Hepatocyte (in vitro differentiated cells): ENCODE data around the gene VPS4B. TPM values are rescaled to one million over a fixed set of nuclear protein-coding genes. Genes with fewer than 3 reads are reported as not detected.
A peak's percentile ranks its signal among the peaks of the same experiment; 100 is the strongest.
"Not testable (repeated sequence)": the region's sequence is repeated elsewhere in the genome, so short reads cannot be mapped to it uniquely, and the experiment has no call there.

Experiments used
- DNase-seq: peaks from one replicate; pipeline ENCODE4 v3.0.0-alpha.2; 2016; ENCODE audit warnings: low spot score
- H2AFZ ChIP-seq: fragments of 200-600 bp; sonication (generic); 2 replicates; pipeline ENCODE4 v1.6.0; 2016; ENCODE audit warnings: antibody characterized with exemption, mild to moderate bottlenecking
- H3K27ac ChIP-seq: fragments of 200-600 bp; sonication (generic); 2 replicates; pipeline ENCODE4 v1.5.1; 2016; ENCODE audit warnings: mild to moderate bottlenecking
- H3K27me3 ChIP-seq: fragments of 200-600 bp; sonication (generic); 2 replicates; pipeline ENCODE4 v1.6.1; 2016
- H3K36me3 ChIP-seq: fragments of 200-600 bp; sonication (generic); replicated peaks from 2 replicates; pipeline ENCODE4 v1.5.1; 2016; ENCODE audit warnings: low read depth; ENCODE audit not compliant: insufficient read depth
- H3K4me1 ChIP-seq: fragments of 200-600 bp; sonication (generic); 2 replicates; pipeline ENCODE4 v1.5.1; 2016; ENCODE audit warnings: mild to moderate bottlenecking, moderate library complexity; ENCODE audit not compliant: insufficient read depth
- H3K4me2 ChIP-seq: fragments of 200-600 bp; sonication (generic); 2 replicates; pipeline ENCODE4 v1.6.0; 2016
- H3K4me3 ChIP-seq: fragments of 200-600 bp; sonication (generic); 2 replicates; pipeline ENCODE4 v1.5.1; 2016; ENCODE audit warnings: mild to moderate bottlenecking
- H3K79me2 ChIP-seq: fragments of 200-600 bp; sonication (generic); 2 replicates; pipeline ENCODE4 v1.6.0; 2017; ENCODE audit warnings: mild to moderate bottlenecking
- H3K9me2 ChIP-seq: fragments of 200-600 bp; sonication (generic); replicated peaks from 2 replicates; pipeline ENCODE4 v1.6.0; 2017; ENCODE audit warnings: mild to moderate bottlenecking; ENCODE audit not compliant: insufficient read depth
- H3K9me3 ChIP-seq: fragments of 200-600 bp; sonication (generic); 2 replicates; pipeline ENCODE4 v1.5.1; 2016; ENCODE audit warnings: low read depth, mild to moderate bottlenecking
- H4K20me1 ChIP-seq: fragments of 200-600 bp; sonication (generic); 2 replicates; pipeline ENCODE4 v1.6.0; 2016; ENCODE audit warnings: mild to moderate bottlenecking; ENCODE audit not compliant: insufficient read depth, poor library complexity, severe bottlenecking
- EZH2 ChIP-seq: fragments of 200-600 bp; sonication (generic); IDR thresholded peaks from 2 replicates; pipeline ENCODE4 v1.6.1; 2016; ENCODE audit warnings: antibody characterized with exemption, mild to moderate bottlenecking, borderline replicate concordance
- EZH2phosphoT487 ChIP-seq: fragments of 200-600 bp; sonication (generic); IDR thresholded peaks from one replicate; pipeline ENCODE4 v1.6.1; 2018; ENCODE audit warnings: antibody characterized with exemption, mild to moderate bottlenecking, low read depth, moderate library complexity; ENCODE audit not compliant: unreplicated experiment, severe bottlenecking
- WGBS: methylation state at CpG from one replicate; pipeline ENCODE4 v1.1.6; 2016; ENCODE audit warnings: low lambda C conversion rate; ENCODE audit errors: missing lambda C conversion rate; 5-methylcytosine and 5-hydroxymethylcytosine counted together
- polyA plus RNA-seq: library from polyadenylated mRNA; unstranded; fragments of >200 nt; fragmentation: Nextera tagmentation; extraction: Ambion mirVana; gene quantifications from 2 replicates; pipeline ENCODE4 v1.2.1, GENCODE V29; 2016
- total RNA-seq: library from RNA; depleted of rRNA; stranded (reverse); fragments of >200 nt; gene quantifications from 2 replicates; pipeline ENCODE4 v1.2.3, GENCODE V29; 2014
- TF ChIP-seq, protein P1 (sequence below): fragments of 200-600 bp; sonication (generic); IDR thresholded peaks from 2 replicates; pipeline ENCODE4 v1.5.1; 2016; ENCODE audit warnings: antibody characterized with exemption, mild to moderate bottlenecking; ENCODE audit not compliant: poor library complexity

Gene VPS4B
- total and polyA plus RNA-seq, 2 experiments from 2014 or later = 35.0 to 49.2 TPM

DNA sequence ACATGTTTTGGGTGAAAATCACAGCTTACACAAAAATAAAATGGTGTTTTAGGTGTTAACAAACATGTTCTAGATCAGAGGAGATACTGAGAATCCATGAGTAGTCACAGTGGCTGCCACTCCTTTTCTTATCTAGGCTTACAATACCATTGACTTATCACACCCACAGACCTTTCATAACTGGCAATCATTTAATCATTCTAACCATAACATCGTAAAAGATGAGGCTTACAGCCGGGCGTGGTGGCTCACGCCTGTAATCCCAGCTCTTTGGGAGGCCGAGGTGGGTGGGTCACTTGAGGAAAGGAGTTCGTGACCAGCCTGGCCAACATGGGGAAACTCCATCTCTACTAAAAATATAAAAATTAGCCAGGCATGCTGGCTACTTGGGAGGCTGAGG, 35.7 kb upstream of the VPS4B start:
- Histone ChIP-seq H2AFZ (no peak overlapping the region), H3K4me1 (peaks cover 5% of the 10 kb centered on the region), H4K20me1 (no peaks in the 10 kb centered on the region), H3K4me2 (no peak overlapping the region), H3K27ac (no peak overlapping the region), H3K4me3 (no peak overlapping the region), H3K79me2 (no peaks in the 10 kb centered on the region), H3K9me2 (no peaks in the 10 kb centered on the region), H3K9me3 (no peaks in the 10 kb centered on the region), H3K36me3 (no peaks in the 10 kb centered on the region), H3K27me3 (no peaks in the 10 kb centered on the region)
- whole genome bisulfite sequencing = 63% methylated on average over 6 of the region's 6 CpGs
- TF ChIP-seq EZH2phosphoT487 (no peak), EZH2 (no peak)
- TF ChIP-seq, protein P1, sequence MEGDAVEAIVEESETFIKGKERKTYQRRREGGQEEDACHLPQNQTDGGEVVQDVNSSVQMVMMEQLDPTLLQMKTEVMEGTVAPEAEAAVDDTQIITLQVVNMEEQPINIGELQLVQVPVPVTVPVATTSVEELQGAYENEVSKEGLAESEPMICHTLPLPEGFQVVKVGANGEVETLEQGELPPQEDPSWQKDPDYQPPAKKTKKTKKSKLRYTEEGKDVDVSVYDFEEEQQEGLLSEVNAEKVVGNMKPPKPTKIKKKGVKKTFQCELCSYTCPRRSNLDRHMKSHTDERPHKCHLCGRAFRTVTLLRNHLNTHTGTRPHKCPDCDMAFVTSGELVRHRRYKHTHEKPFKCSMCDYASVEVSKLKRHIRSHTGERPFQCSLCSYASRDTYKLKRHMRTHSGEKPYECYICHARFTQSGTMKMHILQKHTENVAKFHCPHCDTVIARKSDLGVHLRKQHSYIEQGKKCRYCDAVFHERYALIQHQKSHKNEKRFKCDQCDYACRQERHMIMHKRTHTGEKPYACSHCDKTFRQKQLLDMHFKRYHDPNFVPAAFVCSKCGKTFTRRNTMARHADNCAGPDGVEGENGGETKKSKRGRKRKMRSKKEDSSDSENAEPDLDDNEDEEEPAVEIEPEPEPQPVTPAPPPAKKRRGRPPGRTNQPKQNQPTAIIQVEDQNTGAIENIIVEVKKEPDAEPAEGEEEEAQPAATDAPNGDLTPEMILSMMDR = no peak
- no peak for DNase-seq

DNA sequence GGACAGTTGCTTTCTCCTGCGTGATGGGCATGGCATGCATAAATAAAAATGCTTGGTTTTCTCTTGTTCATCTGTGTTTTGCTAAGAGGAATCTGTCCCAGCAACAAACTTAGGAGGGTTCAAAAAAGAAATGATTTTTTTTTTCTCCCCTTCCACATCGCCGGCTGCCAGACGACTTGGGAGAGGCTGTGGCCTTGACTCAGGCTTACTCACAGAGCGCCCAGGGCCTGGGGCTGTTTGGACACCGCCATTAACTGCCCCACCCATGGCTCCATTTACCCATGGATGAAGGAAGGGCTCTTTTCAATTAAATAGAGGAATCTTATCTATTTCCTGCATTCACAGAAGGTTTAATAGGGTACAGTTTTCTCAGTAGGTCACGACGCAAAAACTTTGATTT, 32.2 kb upstream of the VPS4B start:
- WGBS = 65% methylated on average over 8 of the region's 8 CpGs
- H4K20me1 ChIP-seq = no peaks in the 10 kb centered on the region
- DNase-seq = no peak
- no peak overlapping the region for H3K4me2 ChIP-seq
- H3K4me3 ChIP-seq = no peak overlapping the region
- no peaks in the 10 kb centered on the region for H3K36me3 ChIP-seq
- no peaks in the 10 kb centered on the region for H3K27me3 ChIP-seq
- TF ChIP-seq, protein P1 = no peak
- TF ChIP-seq EZH2 (no peak), EZH2phosphoT487 (no peak)
- H3K4me1 ChIP-seq = peaks cover 21% of the 10 kb centered on the region
- no peaks in the 10 kb centered on the region for H3K79me2 ChIP-seq
- H3K9me2 ChIP-seq = no peaks in the 10 kb centered on the region
- no peak overlapping the region for H3K27ac ChIP-seq
- H2AFZ ChIP-seq = peak overlapping the region; percentile 22
- no peaks in the 10 kb centered on the region for H3K9me3 ChIP-seq

DNA sequence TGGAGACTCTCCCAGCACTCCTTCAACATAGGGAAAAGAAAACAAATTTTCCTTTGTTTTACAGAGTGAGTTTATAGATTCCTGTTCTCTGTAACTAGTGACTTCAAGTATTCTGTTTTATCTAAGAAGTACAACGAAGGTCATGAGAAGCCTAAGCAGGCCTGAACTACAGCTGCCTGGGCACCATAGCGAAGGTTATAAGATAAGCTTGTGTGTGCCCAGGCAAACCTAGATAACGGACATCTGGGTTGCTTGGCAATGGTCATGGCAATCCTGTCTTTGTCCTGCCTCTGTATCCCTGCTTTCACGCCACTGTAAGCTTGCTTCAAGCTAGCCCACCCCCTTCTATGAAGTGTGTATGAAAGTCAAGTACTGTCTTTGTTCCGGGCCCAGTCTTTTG, 30.5 kb upstream of the VPS4B start:
- Histone ChIP-seq H3K4me1 (peaks cover 21% of the 10 kb centered on the region), H2AFZ (peak overlapping the region; percentile 47), H3K4me2 (peak overlapping the region; percentile 45), H3K27ac (peak overlapping the region; percentile 90)
- H3K9me2 ChIP-seq, H3K9me3 ChIP-seq, DNase-seq, H4K20me1 ChIP-seq, H3K27me3 ChIP-seq, H3K36me3 ChIP-seq, H3K4me3 ChIP-seq, H3K79me2 ChIP-seq: not testable (repeated sequence)
- 69% methylated on average over 5 of the region's 5 CpGs for WGBS

DNA sequence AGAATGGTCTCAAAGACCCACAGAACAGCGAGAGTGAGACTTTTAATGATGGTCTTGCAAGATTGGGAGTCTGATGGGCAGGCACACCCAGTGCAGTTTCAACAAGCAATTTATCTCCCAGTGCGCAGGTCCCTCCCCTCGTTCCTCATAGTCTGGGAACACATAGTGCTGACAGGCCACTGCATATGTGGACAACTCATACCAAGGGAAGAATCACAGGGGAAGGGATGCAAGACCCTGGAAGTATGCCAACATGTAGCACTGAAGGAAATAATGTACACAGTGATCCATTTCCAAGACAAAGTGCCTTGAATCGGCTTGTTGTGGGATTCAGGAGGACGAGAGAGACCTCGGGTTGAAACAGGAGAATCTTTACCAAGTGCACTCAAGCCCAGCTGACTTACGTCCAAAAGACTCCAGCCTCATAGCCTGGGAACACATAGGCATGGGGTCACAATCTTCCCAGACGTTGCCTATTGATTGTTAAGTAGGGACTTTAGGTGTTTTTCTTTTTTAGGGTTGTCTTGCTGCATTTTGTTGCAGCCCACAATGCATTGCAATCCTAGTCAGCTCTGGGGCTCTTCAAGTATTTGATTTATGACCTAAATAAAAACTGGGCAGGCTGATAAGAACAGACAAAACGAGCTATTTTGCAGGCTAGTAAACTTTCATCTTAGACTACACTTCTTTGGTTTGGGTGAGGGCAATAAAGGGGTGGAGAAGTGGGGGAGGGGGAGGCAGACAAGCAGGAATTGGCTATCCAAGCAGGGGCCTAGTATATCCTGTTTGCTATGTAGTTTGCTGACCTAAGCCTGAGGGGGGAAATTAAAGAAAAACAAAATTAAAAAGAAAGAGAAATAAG, 29.8 kb upstream of the VPS4B start:
- Histone ChIP-seq H3K9me2 (no peaks in the 10 kb centered on the region), H3K27me3 (no peaks in the 10 kb centered on the region), H3K27ac (peak overlapping the region; percentile 90), H2AFZ (peak overlapping the region; percentile 47), H3K4me3 (no peak overlapping the region), H3K36me3 (no peaks in the 10 kb centered on the region), H4K20me1 (no peaks in the 10 kb centered on the region), H3K4me2 (peak overlapping the region; percentile 45), H3K9me3 (no peaks in the 10 kb centered on the region), H3K4me1 (peaks cover 21% of the 10 kb centered on the region), H3K79me2 (no peaks in the 10 kb centered on the region)
- TF ChIP-seq, protein P1 = no peak
- TF ChIP-seq EZH2phosphoT487 (no peak), EZH2 (no peak)
- DNase-seq = peak; percentile 42
- 37% methylated on average over 9 of the region's 9 CpGs for WGBS
